HG03025 (cell line): ENCODE measurements around the gene COX6A2.

Experiments
- ATAC-seq: cut with Tn5 transposase; IDR thresholded peaks from one replicate; pipeline ENCODE4 v1.9.1; 2021; ENCODE audit warnings: mild to moderate bottlenecking, moderate library complexity; ENCODE audit not compliant: unreplicated experiment, low FRiP score

COX6A2 gene

GRCh38 chr16:31380201-31380600, 48.0 kb downstream of the COX6A2 start:
- no peak for ATAC-seq
